ENCODE results near the gene C5orf22.

The C5orf22 gene

DNA sequence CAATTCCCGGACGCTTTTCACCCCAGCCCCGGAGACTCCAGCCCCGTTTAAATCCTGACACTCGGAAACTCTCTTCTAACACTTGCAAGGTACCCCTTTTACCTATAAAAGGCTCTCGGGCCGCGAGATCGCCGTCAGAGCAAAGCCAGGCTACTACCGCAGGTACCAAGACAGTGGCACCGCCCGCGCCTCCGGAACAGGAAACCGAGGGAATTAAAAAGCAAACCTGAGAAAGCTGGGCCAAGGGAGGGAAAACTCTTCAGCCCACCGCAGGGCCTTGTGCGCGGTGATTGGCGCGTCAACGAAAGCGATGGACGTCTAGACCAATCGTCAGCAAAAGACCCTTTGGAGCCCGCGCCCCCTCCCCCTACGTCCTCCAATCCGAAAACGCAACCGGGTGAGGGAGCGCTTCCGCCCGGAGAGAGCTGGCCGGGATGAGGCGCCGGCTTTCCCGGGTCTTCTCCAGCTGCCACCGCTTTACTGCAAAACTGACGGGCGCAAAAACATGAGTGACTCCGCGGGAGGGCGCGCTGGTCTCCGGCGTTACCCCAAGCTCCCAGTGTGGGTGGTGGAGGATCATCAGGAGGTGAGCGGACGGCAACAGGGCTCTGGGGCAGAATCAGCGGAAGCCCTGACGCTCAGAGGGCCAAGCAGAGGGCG lies at the start of gene C5orf22, which contains the start of gene DROSHA:
Gene C5orf22, plus strand, starts transcription at position 414 of the 660 bp plus-strand sequence. Its CDS starts 92 bp downstream, at position 506.
Gene DROSHA, minus strand, starts transcription at position 206 of the 660 bp plus-strand sequence. CDS start 3,034 bp downstream, outside the sequence.
- Histone ChIP-seq H3K4me1 (ENCODE audit: control insufficient read depth in 2 of 2, insufficient read depth in 2 of 2, low read length in 2 of 2) (peaks cover 9 to 17% of the 10 kb centered on the region in 2 donors), H3K36me3 (ENCODE audit: control insufficient read depth in 2 of 2, insufficient read depth in 2 of 2, low read length in 2 of 2) (peaks cover 27 to 39% of the 10 kb centered on the region in 2 donors), H3K27me3 (ENCODE audit: control insufficient read depth in 2 of 2, insufficient read depth in 2 of 2, low read length in 2 of 2) (no peaks in the 10 kb centered on the region), H3K9ac (ENCODE audit: low read depth in 1 of 2, low read length in 2 of 2) (peak within 1 kb of the TSS; percentile 64 to 92), H3K9me3 (ENCODE audit: control insufficient read depth in 2 of 2, low read length in 2 of 2) (no peaks in the 10 kb centered on the region), H3K4me3 (ENCODE audit: low read length in 2 of 2) (peak within 1 kb of the TSS; percentile 85 to 98), H3K27ac (ENCODE audit: low read depth in 2 of 2, low read length in 2 of 2) (peak within 1 kb of the TSS; percentile 67 to 78)

DNA sequence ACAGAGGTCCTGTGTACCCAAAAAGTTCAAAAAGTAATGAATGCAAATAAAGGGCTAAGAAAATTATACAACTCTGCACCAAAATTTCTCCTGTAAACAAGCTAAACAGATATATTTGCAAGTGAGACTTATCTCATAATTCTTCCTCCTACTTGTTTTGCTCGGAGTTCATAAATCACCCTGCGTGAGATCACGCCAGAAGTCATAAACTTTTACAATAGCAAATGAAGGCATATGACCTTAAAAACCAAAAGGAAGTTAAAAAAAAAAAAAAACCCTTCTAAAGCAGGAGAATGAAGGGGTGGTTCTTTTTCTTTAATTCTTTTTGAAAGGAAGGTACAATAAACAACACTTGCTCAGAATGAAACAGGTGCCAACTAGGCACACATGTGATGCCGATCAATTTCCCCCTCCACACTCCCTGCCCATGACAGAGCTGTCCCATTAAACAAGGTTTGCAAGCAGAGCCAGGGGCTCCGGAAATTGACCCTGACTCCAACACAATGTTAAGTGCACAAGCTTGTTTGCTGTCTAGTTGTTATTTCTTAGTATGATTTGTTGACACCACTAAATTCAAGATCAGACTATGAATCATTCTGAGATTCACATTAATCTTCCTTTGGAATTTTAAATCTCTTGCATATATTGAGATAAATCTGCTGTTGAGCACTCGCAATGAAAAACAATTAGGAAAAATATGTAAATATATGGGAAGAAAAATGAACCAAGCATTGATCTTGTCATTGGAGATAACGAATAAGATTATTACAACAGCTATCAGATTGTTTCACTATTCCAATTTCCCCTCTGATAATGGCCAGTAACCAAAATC lies 46.5 kb upstream of the C5orf22 start:
- peaks cover 6 to 8% of the 10 kb centered on the region in 2 donors for H3K4me1 ChIP-seq (ENCODE audit: control insufficient read depth in 2 of 2, insufficient read depth in 2 of 2, low read length in 2 of 2)
- H3K36me3 ChIP-seq (ENCODE audit: control insufficient read depth in 2 of 2, insufficient read depth in 2 of 2, low read length in 2 of 2): peaks cover 20 to 31% of the 10 kb centered on the region in 2 donors
- H3K9me3 ChIP-seq (ENCODE audit: control insufficient read depth in 2 of 2, low read length in 2 of 2): no peaks in the 10 kb centered on the region
- peak overlapping the region; percentile 48 to 52 for H3K27ac ChIP-seq (ENCODE audit: low read depth in 2 of 2, low read length in 2 of 2)
- H3K9ac ChIP-seq (ENCODE audit: low read depth in 1 of 2, low read length in 2 of 2): peak overlapping the region in 1 of 2 donors; percentile 57
- H3K4me3 ChIP-seq (ENCODE audit: low read length in 2 of 2): peak overlapping the region; percentile 48 to 53
- H3K27me3 ChIP-seq (ENCODE audit: control insufficient read depth in 2 of 2, insufficient read depth in 2 of 2, low read length in 2 of 2): no peaks in the 10 kb centered on the region

DNA sequence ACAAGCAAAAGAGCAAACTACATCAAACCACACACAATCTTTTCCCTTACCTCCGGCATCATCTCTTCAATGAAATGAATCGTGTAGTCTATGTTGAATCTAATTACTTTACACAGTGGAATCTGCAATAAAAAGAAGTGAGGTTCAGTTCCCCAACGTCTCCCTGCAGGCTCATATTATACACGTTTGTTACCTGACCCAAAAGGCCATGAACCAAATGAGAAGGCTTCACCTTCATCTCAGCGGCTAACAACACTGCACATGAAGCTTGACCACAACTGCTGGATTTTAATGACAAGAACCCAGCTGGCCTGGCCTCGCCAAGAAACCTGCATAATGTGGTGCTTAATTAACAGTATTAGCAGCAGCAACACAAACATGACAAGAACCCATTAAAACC lies 45.7 kb upstream of the C5orf22 start:
- H3K4me3 ChIP-seq (ENCODE audit: low read length in 2 of 2): no peak overlapping the region
- no peak overlapping the region for H3K9ac ChIP-seq (ENCODE audit: low read depth in 1 of 2, low read length in 2 of 2)
- peaks cover 26 to 31% of the 10 kb centered on the region in 2 donors for H3K36me3 ChIP-seq (ENCODE audit: control insufficient read depth in 2 of 2, insufficient read depth in 2 of 2, low read length in 2 of 2)

DNA sequence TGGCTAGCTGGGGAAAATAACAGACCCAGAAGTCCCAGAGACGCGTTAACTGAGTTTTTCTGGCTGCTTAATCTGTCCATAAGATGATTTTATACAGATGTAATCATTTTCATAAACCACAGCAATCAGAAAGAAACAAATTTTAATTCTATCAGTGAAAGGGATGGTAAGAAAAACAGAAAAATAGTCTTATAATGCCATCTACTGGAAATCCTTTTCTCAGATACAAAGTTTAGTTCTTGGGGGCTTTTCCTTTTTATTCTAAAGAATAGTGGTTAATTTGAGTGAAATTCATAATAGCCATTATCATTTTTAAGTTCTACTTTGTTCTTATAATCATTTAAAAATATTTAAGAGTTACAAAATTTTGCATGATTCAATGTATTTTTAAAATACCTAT lies 44.6 kb upstream of the C5orf22 start:
- H3K27me3 ChIP-seq (ENCODE audit: control insufficient read depth in 2 of 2, insufficient read depth in 2 of 2, low read length in 2 of 2): no peaks in the 10 kb centered on the region
- H3K36me3 ChIP-seq (ENCODE audit: control insufficient read depth in 2 of 2, insufficient read depth in 2 of 2, low read length in 2 of 2): peaks cover 20 to 27% of the 10 kb centered on the region in 2 donors
- H3K4me3 ChIP-seq (ENCODE audit: low read length in 2 of 2): no peak overlapping the region
- H3K4me1 ChIP-seq (ENCODE audit: control insufficient read depth in 2 of 2, insufficient read depth in 2 of 2, low read length in 2 of 2): peaks cover 6 to 8% of the 10 kb centered on the region in 2 donors
- no peaks in the 10 kb centered on the region for H3K9me3 ChIP-seq (ENCODE audit: control insufficient read depth in 2 of 2, low read length in 2 of 2)
- no peak overlapping the region for H3K9ac ChIP-seq (ENCODE audit: low read depth in 1 of 2, low read length in 2 of 2)
- H3K27ac ChIP-seq (ENCODE audit: low read depth in 2 of 2, low read length in 2 of 2): no peak overlapping the region

More for the DNA sequence above, 45.7 kb upstream of the C5orf22 start:
- no peaks in the 10 kb centered on the region for H3K9me3 ChIP-seq (ENCODE audit: control insufficient read depth in 2 of 2, low read length in 2 of 2)
- H3K4me1 ChIP-seq (ENCODE audit: control insufficient read depth in 2 of 2, insufficient read depth in 2 of 2, low read length in 2 of 2): peaks cover 6 to 8% of the 10 kb centered on the region in 2 donors
- no peak overlapping the region for H3K27ac ChIP-seq (ENCODE audit: low read depth in 2 of 2, low read length in 2 of 2)
- no peaks in the 10 kb centered on the region for H3K27me3 ChIP-seq (ENCODE audit: control insufficient read depth in 2 of 2, insufficient read depth in 2 of 2, low read length in 2 of 2)

DNA sequence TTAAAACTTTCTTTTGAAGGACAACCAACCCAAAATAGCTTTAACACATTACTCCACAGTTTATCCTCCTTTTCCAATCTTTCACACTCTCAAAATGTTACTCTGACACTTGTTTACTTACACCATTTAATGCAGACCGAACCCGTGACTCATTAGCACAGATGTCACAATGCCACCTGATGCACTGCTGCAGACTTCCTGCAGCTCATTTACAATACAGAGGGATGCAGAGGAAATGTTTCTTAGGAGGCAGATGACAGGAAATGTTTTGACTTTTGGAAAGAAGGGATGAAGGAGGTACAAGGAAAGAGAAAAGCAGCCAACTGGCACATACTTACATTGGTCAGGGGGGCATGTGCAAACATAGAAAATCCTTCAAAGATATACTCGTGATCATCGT lies 39.2 kb upstream of the C5orf22 start:
- no peak overlapping the region for H3K27ac ChIP-seq (ENCODE audit: low read depth in 2 of 2, low read length in 2 of 2)

DNA sequence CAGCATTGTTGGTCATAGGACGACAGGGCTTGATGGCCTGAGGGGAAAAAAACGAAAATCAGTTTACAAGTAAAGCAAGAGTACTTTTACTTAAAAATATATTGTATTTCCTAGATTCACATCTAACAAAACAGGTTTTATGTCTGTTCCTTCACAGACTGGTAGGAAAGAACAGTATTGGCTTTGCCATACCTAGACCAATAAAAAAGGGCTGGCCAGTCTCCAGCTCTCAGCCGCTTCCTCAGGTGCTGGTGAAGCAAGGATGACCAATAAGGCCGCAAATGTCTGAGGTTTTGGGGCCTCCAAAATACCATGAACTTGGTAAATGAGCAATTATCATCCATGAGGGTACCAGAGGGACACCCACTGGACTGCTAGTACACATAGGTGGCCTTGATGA lies 36.8 kb upstream of the C5orf22 start:
- no peak overlapping the region for H3K4me3 ChIP-seq (ENCODE audit: low read length in 2 of 2)
- no peaks in the 10 kb centered on the region for H3K4me1 ChIP-seq (ENCODE audit: control insufficient read depth in 2 of 2, insufficient read depth in 2 of 2, low read length in 2 of 2)
- H3K36me3 ChIP-seq (ENCODE audit: control insufficient read depth in 2 of 2, insufficient read depth in 2 of 2, low read length in 2 of 2): peaks cover 66 to 71% of the 10 kb centered on the region in 2 donors
- H3K27ac ChIP-seq (ENCODE audit: low read depth in 2 of 2, low read length in 2 of 2): no peak overlapping the region
- no peaks in the 10 kb centered on the region for H3K27me3 ChIP-seq (ENCODE audit: control insufficient read depth in 2 of 2, insufficient read depth in 2 of 2, low read length in 2 of 2)
- no peak overlapping the region for H3K9ac ChIP-seq (ENCODE audit: low read depth in 1 of 2, low read length in 2 of 2)
- no peaks in the 10 kb centered on the region for H3K9me3 ChIP-seq (ENCODE audit: control insufficient read depth in 2 of 2, low read length in 2 of 2)

More for the DNA sequence above, 39.2 kb upstream of the C5orf22 start:
- no peaks in the 10 kb centered on the region for H3K9me3 ChIP-seq (ENCODE audit: control insufficient read depth in 2 of 2, low read length in 2 of 2)
- no peaks in the 10 kb centered on the region for H3K4me1 ChIP-seq (ENCODE audit: control insufficient read depth in 2 of 2, insufficient read depth in 2 of 2, low read length in 2 of 2)
- peaks cover 51 to 61% of the 10 kb centered on the region in 2 donors for H3K36me3 ChIP-seq (ENCODE audit: control insufficient read depth in 2 of 2, insufficient read depth in 2 of 2, low read length in 2 of 2)
- no peaks in the 10 kb centered on the region for H3K27me3 ChIP-seq (ENCODE audit: control insufficient read depth in 2 of 2, insufficient read depth in 2 of 2, low read length in 2 of 2)
- H3K4me3 ChIP-seq (ENCODE audit: low read length in 2 of 2): no peak overlapping the region
- H3K9ac ChIP-seq (ENCODE audit: low read depth in 1 of 2, low read length in 2 of 2): no peak overlapping the region

DNA sequence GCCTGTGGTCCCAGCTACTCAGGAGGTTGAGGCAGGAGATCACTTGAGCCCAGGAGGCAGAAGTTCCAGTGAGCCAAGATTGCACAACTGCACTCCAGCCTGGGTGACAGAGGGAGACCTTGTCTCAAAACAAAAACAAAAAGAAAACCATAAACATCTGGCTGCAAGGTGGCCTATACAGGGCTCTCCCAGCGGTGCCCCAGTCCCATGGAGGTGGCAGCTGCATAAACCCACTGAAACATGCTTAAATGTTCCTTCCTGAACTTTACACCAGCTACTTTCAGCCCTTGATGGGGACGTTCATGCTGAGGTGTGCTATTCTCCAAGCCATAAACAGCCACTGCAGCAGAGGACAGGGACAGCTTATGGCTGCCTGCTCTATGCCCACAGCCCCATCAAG lies 35.8 kb upstream of the C5orf22 start:
- no peaks in the 10 kb centered on the region for H3K9me3 ChIP-seq (ENCODE audit: control insufficient read depth in 2 of 2, low read length in 2 of 2)
- H3K4me3 ChIP-seq (ENCODE audit: low read length in 2 of 2): no peak overlapping the region
- no peaks in the 10 kb centered on the region for H3K4me1 ChIP-seq (ENCODE audit: control insufficient read depth in 2 of 2, insufficient read depth in 2 of 2, low read length in 2 of 2)
- H3K36me3 ChIP-seq (ENCODE audit: control insufficient read depth in 2 of 2, insufficient read depth in 2 of 2, low read length in 2 of 2): peaks cover 69 to 76% of the 10 kb centered on the region in 2 donors
- no peaks in the 10 kb centered on the region for H3K27me3 ChIP-seq (ENCODE audit: control insufficient read depth in 2 of 2, insufficient read depth in 2 of 2, low read length in 2 of 2)
- H3K27ac ChIP-seq (ENCODE audit: low read depth in 2 of 2, low read length in 2 of 2): no peak overlapping the region
- H3K9ac ChIP-seq (ENCODE audit: low read depth in 1 of 2, low read length in 2 of 2): no peak overlapping the region

DNA sequence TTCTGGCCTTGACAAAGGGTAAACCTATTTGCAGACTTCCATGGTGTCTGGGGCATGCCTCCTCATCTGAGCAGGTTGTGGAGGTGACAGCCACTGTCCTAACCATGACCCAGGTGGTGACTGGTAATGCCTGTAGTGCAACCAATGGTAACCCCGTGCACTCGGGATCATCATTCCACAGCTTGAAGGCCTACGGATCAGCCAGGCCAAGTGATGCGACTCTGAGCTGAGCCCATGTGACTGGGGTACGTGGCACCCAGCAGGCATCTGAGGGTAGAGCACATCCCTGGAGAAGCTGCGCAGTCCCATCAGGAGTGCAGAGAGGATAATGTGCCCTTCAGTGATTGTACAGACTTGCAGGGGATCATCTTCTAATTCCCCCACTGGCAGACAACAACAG lies 35.2 kb upstream of the C5orf22 start:
- no peaks in the 10 kb centered on the region for H3K27me3 ChIP-seq (ENCODE audit: control insufficient read depth in 2 of 2, insufficient read depth in 2 of 2, low read length in 2 of 2)
- no peak overlapping the region for H3K27ac ChIP-seq (ENCODE audit: low read depth in 2 of 2, low read length in 2 of 2)
- no peak overlapping the region for H3K4me3 ChIP-seq (ENCODE audit: low read length in 2 of 2)
- no peaks in the 10 kb centered on the region for H3K9me3 ChIP-seq (ENCODE audit: control insufficient read depth in 2 of 2, low read length in 2 of 2)
- H3K9ac ChIP-seq (ENCODE audit: low read depth in 1 of 2, low read length in 2 of 2): no peak overlapping the region
- no peaks in the 10 kb centered on the region for H3K4me1 ChIP-seq (ENCODE audit: control insufficient read depth in 2 of 2, insufficient read depth in 2 of 2, low read length in 2 of 2)
- peaks cover 69 to 78% of the 10 kb centered on the region in 2 donors for H3K36me3 ChIP-seq (ENCODE audit: control insufficient read depth in 2 of 2, insufficient read depth in 2 of 2, low read length in 2 of 2)

DNA sequence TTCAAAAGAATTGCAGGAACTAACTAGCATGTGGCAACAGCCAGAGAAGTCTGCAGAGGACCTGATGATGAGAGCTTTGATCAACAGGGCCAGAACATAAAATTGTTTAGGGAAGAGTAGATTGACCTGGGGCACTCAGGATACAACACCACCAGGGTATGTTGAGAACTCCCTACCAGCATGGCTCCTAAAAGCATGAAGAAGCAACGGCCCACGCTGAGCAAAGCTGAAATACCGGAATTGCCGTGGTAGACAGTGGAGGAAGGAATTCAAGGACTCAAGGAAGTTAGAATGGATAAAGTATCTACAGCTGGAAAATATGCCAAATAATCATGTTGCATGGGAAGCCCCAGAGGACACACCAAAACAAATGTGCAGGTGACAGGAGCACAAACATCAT lies 31.8 kb upstream of the C5orf22 start:
- Histone ChIP-seq H3K4me1 (ENCODE audit: control insufficient read depth in 2 of 2, insufficient read depth in 2 of 2, low read length in 2 of 2) (no peaks in the 10 kb centered on the region), H3K27me3 (ENCODE audit: control insufficient read depth in 2 of 2, insufficient read depth in 2 of 2, low read length in 2 of 2) (no peaks in the 10 kb centered on the region), H3K36me3 (ENCODE audit: control insufficient read depth in 2 of 2, insufficient read depth in 2 of 2, low read length in 2 of 2) (peaks cover 83 to 89% of the 10 kb centered on the region in 2 donors), H3K9me3 (ENCODE audit: control insufficient read depth in 2 of 2, low read length in 2 of 2) (no peaks in the 10 kb centered on the region), H3K9ac (ENCODE audit: low read depth in 1 of 2, low read length in 2 of 2) (no peak overlapping the region), H3K4me3 (ENCODE audit: low read length in 2 of 2) (no peak overlapping the region), H3K27ac (ENCODE audit: low read depth in 2 of 2, low read length in 2 of 2) (no peak overlapping the region)

DNA sequence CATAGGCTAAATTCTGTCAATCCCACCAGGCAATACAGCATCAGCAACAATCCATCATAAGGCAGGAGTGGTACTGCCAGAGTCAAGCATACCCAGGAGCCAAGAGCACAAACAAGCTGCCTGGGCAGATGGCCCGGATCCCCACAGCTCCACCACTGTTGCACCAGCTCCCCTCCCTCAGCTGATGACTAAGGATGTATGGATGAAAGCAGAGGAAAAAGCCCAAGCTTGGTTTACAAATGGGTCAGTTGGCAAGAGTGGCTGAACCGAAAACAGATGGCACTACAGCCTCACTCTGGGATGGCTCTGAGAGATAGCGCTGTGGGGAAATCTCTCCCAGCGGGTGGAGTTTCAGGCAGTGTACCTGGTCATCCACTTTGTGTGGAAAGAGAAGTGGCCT lies 29.6 kb upstream of the C5orf22 start:
- Histone ChIP-seq H3K27ac (ENCODE audit: low read depth in 2 of 2, low read length in 2 of 2) (no peak overlapping the region), H3K27me3 (ENCODE audit: control insufficient read depth in 2 of 2, insufficient read depth in 2 of 2, low read length in 2 of 2) (no peaks in the 10 kb centered on the region), H3K9me3 (ENCODE audit: control insufficient read depth in 2 of 2, low read length in 2 of 2) (no peaks in the 10 kb centered on the region), H3K9ac (ENCODE audit: low read depth in 1 of 2, low read length in 2 of 2) (no peak overlapping the region), H3K4me1 (ENCODE audit: control insufficient read depth in 2 of 2, insufficient read depth in 2 of 2, low read length in 2 of 2) (no peaks in the 10 kb centered on the region), H3K36me3 (ENCODE audit: control insufficient read depth in 2 of 2, insufficient read depth in 2 of 2, low read length in 2 of 2) (peaks cover 69 to 71% of the 10 kb centered on the region in 2 donors), H3K4me3 (ENCODE audit: low read length in 2 of 2) (no peak overlapping the region)

Data from mucosa of rectum (tissue), 2 donors.